Left ventricle myocardium inferior (tissue), 1 donor: Measurements from ENCODE around the gene ADAMTS15. TPM values are rescaled to one million over a fixed set of nuclear protein-coding genes. Genes with fewer than 3 reads are reported as not detected.

Experiments
- DNase-seq: peaks from one replicate; pipeline ENCODE4 v3.0.0-alpha.2; 2020
- H3K27ac ChIP-seq: fragments of 200-600 bp; replicated peaks from 2 replicates; pipeline ENCODE4 v1.8.0; 2021
- H3K27me3 ChIP-seq: fragments of 200-600 bp; 2 replicates; pipeline ENCODE4 v1.8.0; 2021; ENCODE audit warnings: low read depth
- H3K36me3 ChIP-seq: fragments of 200-600 bp; 2 replicates; pipeline ENCODE4 v1.8.0; 2021
- H3K4me1 ChIP-seq: fragments of 200-600 bp; 2 replicates; pipeline ENCODE4 v1.8.0; 2021
- H3K4me3 ChIP-seq: fragments of 200-600 bp; 2 replicates; pipeline ENCODE4 v1.8.0; 2021; ENCODE audit warnings: mild to moderate bottlenecking, moderate library complexity
- H3K9me3 ChIP-seq: fragments of 200-600 bp; replicated peaks from 2 replicates; pipeline ENCODE4 v1.8.0; 2021
- intact Hi-C: fragments of 100-400 bp; cut with micrococcal nuclease; formaldehyde crosslinking; loops from one replicate; pipeline ENCODE4 v1.11.0; 2022
- total RNA-seq: library from RNA; stranded (reverse); fragmentation: NEBNext Ultra II Directional; extraction: Animal tissue kit (Norgen Biotek cat#: 25700); gene quantifications from one replicate; pipeline ENCODE4 v1.2.1, GENCODE V29; 2021
- TF ChIP-seq, protein P1 (sequence below): fragments of 200-600 bp; IDR thresholded peaks from 2 replicates; pipeline ENCODE4 v1.8.0; 2021; ENCODE audit warnings: antibody characterized with exemption, mild to moderate bottlenecking, borderline replicate concordance
- donor health status: DM: no; HTN: yes; CAD: no; lungs with severe emphysema.

Gene ADAMTS15
- total RNA-seq, 1 donor from 2014 or later, result 22.9 TPM

DNA sequence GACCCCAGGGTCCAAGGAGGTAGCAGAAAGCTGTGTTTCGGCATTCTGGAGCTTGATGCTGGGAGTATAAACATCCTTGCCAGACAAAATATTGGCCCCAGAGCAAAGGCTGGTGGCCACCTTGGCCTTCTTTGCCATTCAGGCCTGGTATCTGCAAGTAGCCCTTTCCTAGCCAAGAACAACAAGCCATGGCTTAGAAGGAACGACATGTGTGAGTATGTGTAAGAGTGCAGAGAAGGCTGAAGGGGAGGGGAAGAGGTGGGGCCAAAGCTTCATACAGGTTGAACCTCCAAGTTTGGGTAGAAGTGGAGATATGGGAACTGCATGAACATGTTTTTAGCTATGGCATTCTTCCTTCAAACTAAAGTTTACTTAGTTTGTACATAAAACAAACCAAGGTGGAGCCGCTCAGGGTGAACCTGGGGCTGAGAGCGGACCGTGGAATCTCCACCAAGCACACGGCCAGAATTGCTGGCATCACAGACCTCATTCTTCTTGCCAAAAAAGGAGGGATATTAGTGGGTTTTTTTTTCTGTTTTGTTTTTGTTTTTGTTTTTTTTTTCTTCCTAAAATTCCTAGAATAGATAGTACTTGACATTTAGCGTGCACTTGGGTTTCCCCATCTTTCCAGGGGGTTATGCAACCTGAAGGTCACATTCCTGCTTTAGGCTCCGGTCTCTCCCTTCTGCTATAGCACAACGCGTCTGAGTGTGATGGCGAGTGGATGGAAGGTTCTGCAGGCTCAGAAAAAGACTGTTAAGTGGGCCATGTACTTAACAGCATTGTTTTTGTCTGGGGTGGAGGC lies 70.9 kb downstream of the ADAMTS15 start:
- DNase-seq, result no peak
- intact Hi-C loops, result no loop called here
- TF ChIP-seq, protein P1, sequence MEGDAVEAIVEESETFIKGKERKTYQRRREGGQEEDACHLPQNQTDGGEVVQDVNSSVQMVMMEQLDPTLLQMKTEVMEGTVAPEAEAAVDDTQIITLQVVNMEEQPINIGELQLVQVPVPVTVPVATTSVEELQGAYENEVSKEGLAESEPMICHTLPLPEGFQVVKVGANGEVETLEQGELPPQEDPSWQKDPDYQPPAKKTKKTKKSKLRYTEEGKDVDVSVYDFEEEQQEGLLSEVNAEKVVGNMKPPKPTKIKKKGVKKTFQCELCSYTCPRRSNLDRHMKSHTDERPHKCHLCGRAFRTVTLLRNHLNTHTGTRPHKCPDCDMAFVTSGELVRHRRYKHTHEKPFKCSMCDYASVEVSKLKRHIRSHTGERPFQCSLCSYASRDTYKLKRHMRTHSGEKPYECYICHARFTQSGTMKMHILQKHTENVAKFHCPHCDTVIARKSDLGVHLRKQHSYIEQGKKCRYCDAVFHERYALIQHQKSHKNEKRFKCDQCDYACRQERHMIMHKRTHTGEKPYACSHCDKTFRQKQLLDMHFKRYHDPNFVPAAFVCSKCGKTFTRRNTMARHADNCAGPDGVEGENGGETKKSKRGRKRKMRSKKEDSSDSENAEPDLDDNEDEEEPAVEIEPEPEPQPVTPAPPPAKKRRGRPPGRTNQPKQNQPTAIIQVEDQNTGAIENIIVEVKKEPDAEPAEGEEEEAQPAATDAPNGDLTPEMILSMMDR, result no peak

DNA sequence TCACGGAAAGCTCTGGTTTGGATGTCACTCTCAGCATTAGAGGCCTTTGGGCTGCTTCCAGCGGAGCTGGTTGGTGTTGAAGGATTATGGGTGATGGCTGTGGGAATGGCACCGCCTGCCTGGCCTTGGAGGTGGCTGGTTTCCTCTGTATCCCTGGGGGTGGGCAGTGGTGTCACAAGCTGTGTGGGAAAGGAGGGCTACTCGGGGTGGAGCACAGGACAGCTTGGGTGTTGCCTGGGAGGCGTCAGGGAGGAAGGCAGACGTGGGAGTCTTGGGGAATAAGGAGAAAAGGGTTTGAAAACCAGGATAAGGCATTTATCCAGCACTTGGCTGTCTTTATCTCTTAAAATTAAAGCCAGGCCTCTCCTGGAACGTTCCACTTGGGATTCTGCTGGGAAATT lies 71.8 kb downstream of the ADAMTS15 start:
- TF ChIP-seq, protein P1, result no peak
- intact Hi-C loops, result loop anchor here (5.0 kb wide), 1 partner anchor 68 kb away; no protein-coding TSS in a partner anchor
- peak overlapping the region; percentile 94 for H3K27ac ChIP-seq
- DNase-seq, result peak; percentile 69
- no peaks in the 10 kb centered on the region for H3K36me3 ChIP-seq
- no peak overlapping the region for H3K4me3 ChIP-seq
- no peaks in the 10 kb centered on the region for H3K9me3 ChIP-seq
- no peaks in the 10 kb centered on the region for H3K27me3 ChIP-seq
- H3K4me1 ChIP-seq, result peaks cover 68% of the 10 kb centered on the region

More for the DNA sequence above, 70.9 kb downstream of the ADAMTS15 start:
- H3K27me3 ChIP-seq, result no peaks in the 10 kb centered on the region
- no peaks in the 10 kb centered on the region for H3K36me3 ChIP-seq
- no peaks in the 10 kb centered on the region for H3K9me3 ChIP-seq
- no peak overlapping the region for H3K4me3 ChIP-seq
- H3K4me1 ChIP-seq, result peaks cover 70% of the 10 kb centered on the region
- H3K27ac ChIP-seq, result peak overlapping the region; percentile 94

DNA sequence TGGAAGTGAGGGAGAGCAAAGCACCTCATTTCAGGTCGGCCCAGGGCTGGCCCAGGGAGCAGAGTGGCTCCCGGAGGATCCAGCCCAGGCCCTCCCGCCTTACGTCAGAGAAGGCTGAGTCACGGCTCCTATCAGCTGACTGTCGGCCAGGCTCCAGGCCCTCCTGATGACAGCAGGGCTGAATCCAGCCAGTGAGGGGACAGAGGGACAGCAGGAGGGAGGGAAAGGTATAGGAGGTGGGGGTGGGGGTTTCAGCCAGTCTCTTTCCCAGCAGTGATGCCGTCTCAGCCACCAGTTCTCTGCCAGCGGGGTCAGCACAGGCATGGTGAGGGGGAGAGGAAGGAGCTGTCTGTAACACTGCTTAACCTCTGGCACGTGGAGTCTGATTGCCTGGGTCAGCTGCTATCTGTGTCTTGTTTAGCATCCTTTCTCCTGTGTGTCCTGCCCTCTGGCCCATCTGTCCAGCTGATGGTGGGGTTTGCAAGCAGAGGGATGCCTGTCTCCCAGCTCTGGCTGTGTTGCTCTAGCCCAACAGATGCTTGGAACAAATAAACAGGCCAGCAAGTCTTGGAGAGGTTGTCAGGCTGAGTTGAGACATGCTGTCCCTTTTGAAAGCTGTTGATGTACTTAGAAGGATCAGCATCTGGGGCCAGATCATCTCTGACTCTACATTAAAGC lies 74.0 kb downstream of the ADAMTS15 start:
- TF ChIP-seq, protein P1, result no peak

GRCh38 chr11:130523166-130523565 lies 74.7 kb downstream of the ADAMTS15 start:
- H3K27me3 ChIP-seq, result no peaks in the 10 kb centered on the region
- H3K27ac ChIP-seq, result peak overlapping the region; percentile 94
- DNase-seq, result no peak
- peaks cover 77% of the 10 kb centered on the region for H3K4me1 ChIP-seq
- intact Hi-C loops, result loop anchor here (5.0 kb wide), 1 partner anchor 71 kb away; no protein-coding TSS in a partner anchor
- H3K36me3 ChIP-seq, result no peaks in the 10 kb centered on the region
- H3K9me3 ChIP-seq, result no peaks in the 10 kb centered on the region
- peak overlapping the region; percentile 21 for H3K4me3 ChIP-seq
- TF ChIP-seq, protein P1, result no peak

More for the DNA sequence above, 74.0 kb downstream of the ADAMTS15 start:
- DNase-seq, result peak; percentile 94
- Histone ChIP-seq H3K4me3 (peak overlapping the region; percentile 21), H3K36me3 (no peaks in the 10 kb centered on the region), H3K27me3 (no peaks in the 10 kb centered on the region), H3K9me3 (no peaks in the 10 kb centered on the region), H3K27ac (peak overlapping the region; percentile 94), H3K4me1 (peaks cover 70% of the 10 kb centered on the region)
- intact Hi-C loops, result loop anchor here (5.0 kb wide), 1 partner anchor 70 kb away; no protein-coding TSS in a partner anchor

DNA sequence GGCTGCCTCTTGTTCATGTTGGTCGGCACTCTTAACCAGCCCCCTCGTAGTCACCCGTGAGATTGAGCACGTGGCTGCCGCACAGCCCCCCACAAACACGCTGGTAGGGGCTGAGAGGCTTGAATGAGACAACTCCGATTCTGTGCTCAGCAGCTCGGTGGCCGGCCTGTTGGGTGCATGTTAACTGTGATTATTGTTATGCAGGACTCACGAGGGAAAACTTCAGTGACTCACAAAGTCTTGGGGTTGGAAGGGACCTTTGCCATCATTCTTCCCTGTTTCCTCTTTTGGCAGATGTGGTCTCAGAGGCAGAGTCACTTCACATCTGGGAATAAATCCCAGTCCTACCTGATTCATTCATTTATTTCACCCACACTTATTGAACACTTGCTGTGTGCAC lies 75.2 kb downstream of the ADAMTS15 start:
- TF ChIP-seq, protein P1, result no peak
- no peaks in the 10 kb centered on the region for H3K27me3 ChIP-seq
- H3K4me1 ChIP-seq, result peaks cover 82% of the 10 kb centered on the region
- intact Hi-C loops, result loop anchor here (5.0 kb wide), 1 partner anchor 71 kb away; no protein-coding TSS in a partner anchor
- no peaks in the 10 kb centered on the region for H3K9me3 ChIP-seq
- H3K4me3 ChIP-seq, result no peak overlapping the region
- no peak for DNase-seq
- H3K36me3 ChIP-seq, result no peaks in the 10 kb centered on the region
- peak overlapping the region; percentile 94 for H3K27ac ChIP-seq
